Adrenal gland (tissue), 12 donors: ENCODE results near the gene ZBTB46. TPM values are rescaled to one million over a fixed set of nuclear protein-coding genes. Genes with fewer than 3 reads are reported as not detected.

ENCODE experiments used
- DNase-seq, 7 donors: peaks; one replicate each; pipeline ENCODE4 v3.0.0-alpha.2; 2019 to 2020
- H3K27ac ChIP-seq, 5 donors: fragments of 200-600 bp; sonication (generic) in 4 of 5; 1 replicate in 3 of 5; 2 replicates in 2 of 5; pipeline versions ENCODE4 v1.5.1 to v1.8.0; 2016 to 2020; ENCODE audit warnings: mild to moderate bottlenecking in 1 of 5
- H3K27me3 ChIP-seq: fragments of 200-600 bp; 2 replicates; pipeline ENCODE4 v1.8.0; 2021
- H3K36me3 ChIP-seq, 2 donors: fragments of 200-600 bp; replicated peaks in 1 of 2; 1 replicate in 1 of 2; 2 replicates in 1 of 2; pipeline versions ENCODE4 v1.5.1 to v1.8.0; 2018 to 2022
- H3K4me1 ChIP-seq, 2 donors: fragments of 200-600 bp; replicated peaks in 1 of 2; 1 replicate in 1 of 2; 2 replicates in 1 of 2; pipeline versions ENCODE4 v1.5.1 to v1.8.0; 2018 to 2021
- H3K4me3 ChIP-seq, 4 donors: fragments of 200-600 bp; sonication (generic) in 3 of 4; one replicate each; pipeline ENCODE4 v1.5.1; 2016 to 2018
- H3K9me3 ChIP-seq, 3 donors: fragments of 200-600 bp; sonication (generic) in 1 of 3; replicated peaks in 1 of 3; 1 replicate in 2 of 3; 2 replicates in 1 of 3; pipeline versions ENCODE4 v1.5.1 to v1.8.0; 2016 to 2021
- POLR2A ChIP-seq, 2 donors: fragments of 450-650 bp; IDR thresholded peaks; one replicate each; pipeline ENCODE4 v1.6.1; 2017; ENCODE audit warnings: antibody characterized with exemption in 2 of 2, mild to moderate bottlenecking in 2 of 2, moderate library complexity in 1 of 2
- WGBS, 4 donors: extraction: QIAGEN DNeasy Blood & Tissue Kit in 2 of 4; methylation state at CpG; one replicate each; pipeline versions ENCODE4 v1.1.5 to v1.1.7; 2013 to 2017; 5-methylcytosine and 5-hydroxymethylcytosine counted together
- intact Hi-C, 2 donors: fragments of 100-400 bp; cut with DNase I; formaldehyde crosslinking; loops; one replicate each; pipeline versions ENCODE4 v1.14.1 to v1.15.0; 2022 to 2023
- polyA plus RNA-seq, 3 donors: library from polyadenylated mRNA; stranded (reverse); fragments of 200-250 nt in 2 of 3; fragments of 350-450 nt in 1 of 3; fragmentation: Illumina TruSeq in 1 of 3; extraction: RNeasy Lipid Tissue Mini Kit (QIAGEN cat#74804) in 1 of 3; gene quantifications; one replicate each; pipeline ENCODE4 v1.2.3, GENCODE V29; 2013 to 2014
- total RNA-seq, 9 donors: library from RNA; depleted of rRNA in 4 of 9; stranded (reverse); fragments of >200 nt in 4 of 9; fragments of 120-200 nt in 1 of 9; fragmentation: NEBNext Ultra II Directional in 1 of 9; extraction: Animal tissue kit (Norgen Biotek cat#: 25700) in 1 of 9; gene quantifications; one replicate each; pipeline versions ENCODE4 v1.1.0 to v1.2.4, GENCODE V29; 2013 to 2023
- TF ChIP-seq, protein P1 (sequence below), 6 experiments: fragments of 450-650 bp in 4 of 6; fragments of 200-600 bp in 2 of 6; sonication (generic) in 1 of 6; IDR thresholded peaks; 1 replicate in 5 of 6; 2 replicates in 1 of 6; pipeline versions ENCODE4 v1.5.1 to v1.8.0; 2016 to 2021; ENCODE audit warnings: antibody characterized with exemption in 6 of 6, mild to moderate bottlenecking in 2 of 6, moderate library complexity in 1 of 6
- donor health status: healthy with polysubstance abuse.
- donor health status: Bipolar disorder and iron deficiency.
- donor health status: DM: yes; HTN: yes; CAD: no.
- donor health status: DM: no; HTN: no; CAD: no.
- donor health status: DM: no; HTN: no; CAD: no.
- donor health status: DM: yes; HTN: yes; CAD: no.

ZBTB46 gene
- total and polyA plus RNA-seq, 12 donors: 0.77 to 22.4 (median 10.6) TPM

DNA sequence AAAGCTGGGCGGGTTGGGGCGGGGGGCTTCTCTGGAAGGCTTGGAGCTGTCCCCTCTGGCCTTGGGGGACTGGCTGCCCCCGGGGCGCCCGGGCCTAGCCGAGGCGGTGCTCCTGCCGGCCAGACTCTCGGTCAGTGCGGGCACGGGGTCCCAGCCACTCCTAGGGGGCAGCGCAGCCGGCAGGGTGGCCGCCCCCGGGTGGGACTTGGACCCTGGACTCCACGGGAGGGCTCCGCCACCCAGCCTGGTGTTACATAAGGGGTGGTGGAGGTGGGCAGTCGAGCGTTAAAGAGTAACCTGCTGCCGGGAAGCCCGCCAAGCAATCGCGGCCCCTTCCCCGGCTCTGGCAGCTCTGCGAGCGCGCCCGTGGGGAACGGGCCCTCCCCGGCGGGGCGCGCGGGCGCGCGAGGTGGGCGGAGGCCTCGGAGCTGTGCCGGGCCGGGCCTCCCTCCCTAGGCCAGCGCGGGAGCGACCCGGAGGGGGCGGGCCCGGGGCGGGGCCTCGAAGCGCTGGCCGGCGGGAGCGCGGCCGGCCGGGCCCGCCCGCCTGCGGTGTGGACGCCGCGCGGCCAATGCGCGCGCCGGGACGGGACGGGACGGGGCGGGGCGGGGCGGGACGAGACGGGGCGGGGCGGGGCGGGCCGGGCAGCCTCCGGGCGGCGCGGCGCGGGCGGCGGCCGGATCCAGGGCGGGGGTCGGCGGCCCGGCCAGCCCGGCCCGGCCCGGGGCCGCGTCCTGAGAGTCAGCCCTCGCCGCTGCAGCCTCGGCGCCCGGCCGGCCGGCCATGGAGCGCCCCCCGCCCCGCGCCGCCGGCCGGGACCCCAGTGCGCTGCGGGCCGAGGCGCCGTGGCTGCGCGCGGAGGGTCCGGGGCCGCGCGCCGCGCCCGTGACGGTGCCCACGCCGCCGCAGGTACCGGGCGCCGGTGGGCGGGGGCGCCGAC is 91.7 kb downstream of the ZBTB46 start, which contains the start of gene SLC2A4RG:
Gene SLC2A4RG (plus strand): TSS at position 647 of the 940 bp plus-strand sequence. CDS start 137 bp downstream, at position 784.
- intact Hi-C loops: no loop called here
- Histone ChIP-seq H3K4me3 (peak within 1 kb of the TSS in 2 of 4 donors; percentile 49 to 83), H3K9me3 (no peaks in the 10 kb centered on the region), H3K27me3 (no peaks in the 10 kb centered on the region), H3K36me3 (peaks cover 0 to 36% of the 10 kb centered on the region in 2 donors), H3K4me1 (peaks cover 42% of the 10 kb centered on the region in 2 donors), H3K27ac (peak within 1 kb of the TSS; percentile 46 to 94 (median 85))
- DNase-seq: peak; percentile 65 to 85 (median 78)
- 1 to 2% (median 2%) methylated on average over 10 to 126 of the region's 136 CpGs; no CpG with 5 or more reads in 1 of the 4 donors for WGBS, 4 donors
- no peak for TF ChIP-seq POLR2A (IDR thresholded peaks at IDR 0.05)
- TF ChIP-seq, protein P1, sequence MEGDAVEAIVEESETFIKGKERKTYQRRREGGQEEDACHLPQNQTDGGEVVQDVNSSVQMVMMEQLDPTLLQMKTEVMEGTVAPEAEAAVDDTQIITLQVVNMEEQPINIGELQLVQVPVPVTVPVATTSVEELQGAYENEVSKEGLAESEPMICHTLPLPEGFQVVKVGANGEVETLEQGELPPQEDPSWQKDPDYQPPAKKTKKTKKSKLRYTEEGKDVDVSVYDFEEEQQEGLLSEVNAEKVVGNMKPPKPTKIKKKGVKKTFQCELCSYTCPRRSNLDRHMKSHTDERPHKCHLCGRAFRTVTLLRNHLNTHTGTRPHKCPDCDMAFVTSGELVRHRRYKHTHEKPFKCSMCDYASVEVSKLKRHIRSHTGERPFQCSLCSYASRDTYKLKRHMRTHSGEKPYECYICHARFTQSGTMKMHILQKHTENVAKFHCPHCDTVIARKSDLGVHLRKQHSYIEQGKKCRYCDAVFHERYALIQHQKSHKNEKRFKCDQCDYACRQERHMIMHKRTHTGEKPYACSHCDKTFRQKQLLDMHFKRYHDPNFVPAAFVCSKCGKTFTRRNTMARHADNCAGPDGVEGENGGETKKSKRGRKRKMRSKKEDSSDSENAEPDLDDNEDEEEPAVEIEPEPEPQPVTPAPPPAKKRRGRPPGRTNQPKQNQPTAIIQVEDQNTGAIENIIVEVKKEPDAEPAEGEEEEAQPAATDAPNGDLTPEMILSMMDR (IDR thresholded peaks at IDR 0.05): no peak

DNA sequence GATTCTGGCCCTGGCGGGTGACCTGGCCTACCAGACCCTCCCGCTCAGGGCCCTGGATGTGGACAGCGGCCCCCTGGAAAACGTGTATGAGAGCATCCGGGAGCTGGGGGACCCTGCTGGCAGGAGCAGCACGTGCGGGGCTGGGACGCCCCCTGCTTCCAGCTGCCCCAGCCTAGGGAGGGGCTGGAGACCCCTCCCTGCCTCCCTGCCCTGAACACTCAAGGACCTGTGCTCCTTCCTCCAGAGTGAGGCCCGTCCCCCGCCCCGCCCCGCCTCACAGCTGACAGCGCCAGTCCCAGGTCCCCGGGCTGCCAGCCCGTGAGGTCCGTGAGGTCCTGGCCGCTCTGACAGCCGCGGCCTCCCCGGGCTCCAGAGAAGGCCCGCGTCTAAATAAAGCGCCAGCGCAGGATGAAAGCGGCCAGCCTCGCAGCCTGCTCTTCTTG is 92.4 kb downstream of the ZBTB46 start:
- H3K4me1 ChIP-seq: peaks cover 42% of the 10 kb centered on the region in 2 donors
- TF ChIP-seq, protein P1 (IDR thresholded peaks at IDR 0.05): no peak
- TF ChIP-seq POLR2A (IDR thresholded peaks at IDR 0.05): peak in 1 of 2 donors; percentile 23

DNA sequence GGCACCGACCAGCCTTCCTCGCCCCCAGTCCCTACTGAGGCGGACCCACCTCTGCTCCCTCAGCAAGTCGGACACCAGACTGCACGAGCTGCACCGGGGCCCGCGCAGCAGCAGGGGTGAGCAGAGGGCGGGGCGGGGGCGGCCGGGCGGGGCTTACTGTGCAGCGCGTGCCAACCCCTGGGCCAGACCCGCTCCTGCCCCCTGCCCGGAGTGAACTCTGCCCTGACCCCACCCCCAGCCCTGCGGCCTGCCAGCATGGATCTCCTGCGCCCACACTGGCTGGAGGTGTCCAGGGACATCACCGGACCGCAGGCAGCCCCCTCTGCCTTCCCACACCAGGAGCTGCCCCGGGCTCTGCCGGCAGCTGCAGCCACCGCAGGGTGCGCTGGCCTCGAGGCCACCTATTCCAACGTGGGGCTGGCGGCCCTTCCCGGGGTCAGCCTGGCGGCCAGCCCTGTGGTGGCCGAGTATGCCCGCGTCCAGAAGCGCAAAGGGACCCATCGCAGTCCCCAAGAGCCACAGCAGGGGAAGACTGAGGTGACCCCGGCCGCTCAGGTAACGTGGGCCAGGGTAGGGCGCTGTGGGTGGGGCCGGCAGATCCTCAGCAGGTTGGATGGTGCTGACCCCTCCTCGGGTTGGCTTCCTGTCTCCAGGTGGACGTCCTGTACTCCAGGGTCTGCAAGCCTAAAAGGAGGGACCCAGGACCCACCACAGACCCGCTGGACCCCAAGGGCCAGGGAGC is 92.9 kb downstream of the ZBTB46 start:
- intact Hi-C loops: no loop called here
- Histone ChIP-seq H3K36me3 (peaks cover 0 to 41% of the 10 kb centered on the region in 2 donors), H3K4me3 (peak overlapping the region in 1 of 4 donors; percentile 62), H3K9me3 (no peaks in the 10 kb centered on the region), H3K27me3 (no peaks in the 10 kb centered on the region), H3K27ac (peak overlapping the region in 2 of 5 donors; percentile 85 to 87), H3K4me1 (peaks cover 42% of the 10 kb centered on the region in 2 donors)
- no peak for TF ChIP-seq POLR2A (IDR thresholded peaks at IDR 0.05)
- TF ChIP-seq, protein P1 (IDR thresholded peaks at IDR 0.05): no peak
- 21 to 60% (median 33%) methylated on average over 2 to 43 of the region's 43 CpGs for WGBS, 4 donors
- DNase-seq: peak in 4 of 7 donors; percentile 23 to 42 (median 33)

More for the DNA sequence above, 92.4 kb downstream of the ZBTB46 start:
- WGBS, 4 donors: 0 to 14% (median 13%) methylated on average over 4 to 26 of the region's 26 CpGs
- Histone ChIP-seq H3K9me3 (no peaks in the 10 kb centered on the region), H3K27me3 (no peaks in the 10 kb centered on the region), H3K4me3 (peak overlapping the region in 2 of 4 donors; percentile 49 to 62), H3K36me3 (peaks cover 0 to 43% of the 10 kb centered on the region in 2 donors), H3K27ac (peak overlapping the region in 4 of 5 donors; percentile 82 to 87 (median 86))
- intact Hi-C loops: no loop called here
- DNase-seq: peak; percentile 74 to 87 (median 81)

DNA sequence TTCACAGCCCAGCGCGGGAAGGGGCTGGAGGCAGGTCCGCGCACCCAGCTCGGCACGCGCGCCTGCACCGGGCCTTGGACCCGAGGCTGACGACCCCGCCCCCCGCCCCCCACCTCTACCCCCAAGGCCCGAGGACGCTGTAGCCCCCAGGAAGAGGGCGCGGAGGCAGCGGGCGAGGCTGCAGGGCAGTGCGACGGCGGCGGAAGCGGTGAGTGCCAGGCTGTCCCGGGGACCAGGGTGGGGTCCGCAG is 93.4 kb downstream of the ZBTB46 start:
- Histone ChIP-seq H3K27me3 (no peaks in the 10 kb centered on the region), H3K4me1 (peaks cover 42% of the 10 kb centered on the region in 2 donors), H3K4me3 (peak overlapping the region in 1 of 4 donors; percentile 33), H3K9me3 (no peaks in the 10 kb centered on the region), H3K36me3 (peaks cover 0 to 36% of the 10 kb centered on the region in 2 donors), H3K27ac (no peak overlapping the region)
- no peak for DNase-seq
- WGBS, 4 donors: 6 to 21% (median 18%) methylated on average over 9 to 26 of the region's 26 CpGs; no CpG with 5 or more reads in 1 of the 4 donors
- intact Hi-C loops: no loop called here
- TF ChIP-seq POLR2A (IDR thresholded peaks at IDR 0.05): no peak
- TF ChIP-seq, protein P1 (IDR thresholded peaks at IDR 0.05): no peak
